Measurements from ENCODE around the gene KCNJ4. TPM values are rescaled to one million over a fixed set of nuclear protein-coding genes. Genes with fewer than 3 reads are reported as not detected.

Gene KCNJ4
- total RNA-seq, 1 donor from 2014 or later, result not detected

DNA sequence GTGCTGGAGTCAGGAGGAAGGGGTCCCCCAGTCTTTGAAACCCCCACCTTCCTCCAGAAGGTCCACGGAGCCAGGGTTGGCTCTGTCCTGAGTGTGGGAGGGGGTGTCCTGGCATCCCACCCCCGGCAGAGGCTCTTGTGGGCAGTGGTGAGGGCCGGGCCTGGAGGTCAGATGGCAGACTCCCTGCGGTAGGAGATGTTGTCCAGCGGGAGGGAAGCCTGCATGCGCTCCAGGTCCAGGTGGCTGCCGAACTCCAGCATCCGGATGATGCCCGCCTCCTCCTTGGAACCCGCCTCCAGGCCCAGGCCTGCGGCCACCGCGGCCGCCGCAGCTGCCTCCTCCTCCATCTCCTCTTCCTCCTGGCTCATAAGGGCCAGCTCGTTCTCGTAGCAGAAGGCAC lies 28.4 kb downstream of the KCNJ4 start:
- Histone ChIP-seq H3K27ac (no peak overlapping the region), H3K4me3 (no peak overlapping the region), H3K9me3 (no peaks in the 10 kb centered on the region), H3K27me3 (no peaks in the 10 kb centered on the region), H3K36me3 (no peaks in the 10 kb centered on the region), H3K4me1 (no peaks in the 10 kb centered on the region)
- intact Hi-C loops (cut with DNase I), result no loop called here
- TF ChIP-seq, protein P1, sequence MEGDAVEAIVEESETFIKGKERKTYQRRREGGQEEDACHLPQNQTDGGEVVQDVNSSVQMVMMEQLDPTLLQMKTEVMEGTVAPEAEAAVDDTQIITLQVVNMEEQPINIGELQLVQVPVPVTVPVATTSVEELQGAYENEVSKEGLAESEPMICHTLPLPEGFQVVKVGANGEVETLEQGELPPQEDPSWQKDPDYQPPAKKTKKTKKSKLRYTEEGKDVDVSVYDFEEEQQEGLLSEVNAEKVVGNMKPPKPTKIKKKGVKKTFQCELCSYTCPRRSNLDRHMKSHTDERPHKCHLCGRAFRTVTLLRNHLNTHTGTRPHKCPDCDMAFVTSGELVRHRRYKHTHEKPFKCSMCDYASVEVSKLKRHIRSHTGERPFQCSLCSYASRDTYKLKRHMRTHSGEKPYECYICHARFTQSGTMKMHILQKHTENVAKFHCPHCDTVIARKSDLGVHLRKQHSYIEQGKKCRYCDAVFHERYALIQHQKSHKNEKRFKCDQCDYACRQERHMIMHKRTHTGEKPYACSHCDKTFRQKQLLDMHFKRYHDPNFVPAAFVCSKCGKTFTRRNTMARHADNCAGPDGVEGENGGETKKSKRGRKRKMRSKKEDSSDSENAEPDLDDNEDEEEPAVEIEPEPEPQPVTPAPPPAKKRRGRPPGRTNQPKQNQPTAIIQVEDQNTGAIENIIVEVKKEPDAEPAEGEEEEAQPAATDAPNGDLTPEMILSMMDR (IDR thresholded peaks at IDR 0.05), result no peak
- no peak for DNase-seq (ENCODE audit: low spot score in 2 of 2)

DNA sequence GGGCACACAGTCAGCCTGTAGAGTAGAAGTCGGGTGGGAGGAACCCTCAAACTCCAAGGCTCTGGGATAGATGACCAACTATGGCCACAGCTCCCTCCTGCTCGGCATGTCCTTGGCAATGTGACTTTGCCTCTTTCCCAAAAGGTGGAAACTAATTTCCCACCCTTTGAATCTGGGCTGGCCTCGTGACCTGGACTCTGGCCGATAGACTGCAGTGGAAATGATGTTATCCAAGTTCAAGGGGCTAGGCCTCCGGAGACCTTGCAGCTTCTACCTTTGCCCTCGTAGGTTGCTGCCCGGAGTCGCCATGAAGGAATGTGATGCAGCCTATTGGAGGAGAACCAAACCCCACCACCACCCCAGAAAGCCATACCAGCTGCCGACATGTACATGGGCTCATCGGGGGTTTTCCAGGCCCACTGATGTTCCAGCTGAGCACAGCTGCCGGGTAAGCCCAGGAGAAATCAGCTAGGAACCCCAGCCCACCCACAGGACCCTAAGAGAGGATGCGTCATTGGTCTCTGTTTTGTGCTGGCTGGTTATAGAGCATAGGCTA lies 30.4 kb downstream of the KCNJ4 start:
- TF ChIP-seq, protein P1 (IDR thresholded peaks at IDR 0.05), result no peak
- Histone ChIP-seq H3K27ac (no peak overlapping the region), H3K27me3 (no peaks in the 10 kb centered on the region), H3K4me1 (no peaks in the 10 kb centered on the region), H3K4me3 (no peak overlapping the region), H3K9me3 (no peaks in the 10 kb centered on the region), H3K36me3 (no peaks in the 10 kb centered on the region)
- intact Hi-C loops (cut with DNase I), result no loop called here
- DNase-seq (ENCODE audit: low spot score in 2 of 2), result no peak

DNA sequence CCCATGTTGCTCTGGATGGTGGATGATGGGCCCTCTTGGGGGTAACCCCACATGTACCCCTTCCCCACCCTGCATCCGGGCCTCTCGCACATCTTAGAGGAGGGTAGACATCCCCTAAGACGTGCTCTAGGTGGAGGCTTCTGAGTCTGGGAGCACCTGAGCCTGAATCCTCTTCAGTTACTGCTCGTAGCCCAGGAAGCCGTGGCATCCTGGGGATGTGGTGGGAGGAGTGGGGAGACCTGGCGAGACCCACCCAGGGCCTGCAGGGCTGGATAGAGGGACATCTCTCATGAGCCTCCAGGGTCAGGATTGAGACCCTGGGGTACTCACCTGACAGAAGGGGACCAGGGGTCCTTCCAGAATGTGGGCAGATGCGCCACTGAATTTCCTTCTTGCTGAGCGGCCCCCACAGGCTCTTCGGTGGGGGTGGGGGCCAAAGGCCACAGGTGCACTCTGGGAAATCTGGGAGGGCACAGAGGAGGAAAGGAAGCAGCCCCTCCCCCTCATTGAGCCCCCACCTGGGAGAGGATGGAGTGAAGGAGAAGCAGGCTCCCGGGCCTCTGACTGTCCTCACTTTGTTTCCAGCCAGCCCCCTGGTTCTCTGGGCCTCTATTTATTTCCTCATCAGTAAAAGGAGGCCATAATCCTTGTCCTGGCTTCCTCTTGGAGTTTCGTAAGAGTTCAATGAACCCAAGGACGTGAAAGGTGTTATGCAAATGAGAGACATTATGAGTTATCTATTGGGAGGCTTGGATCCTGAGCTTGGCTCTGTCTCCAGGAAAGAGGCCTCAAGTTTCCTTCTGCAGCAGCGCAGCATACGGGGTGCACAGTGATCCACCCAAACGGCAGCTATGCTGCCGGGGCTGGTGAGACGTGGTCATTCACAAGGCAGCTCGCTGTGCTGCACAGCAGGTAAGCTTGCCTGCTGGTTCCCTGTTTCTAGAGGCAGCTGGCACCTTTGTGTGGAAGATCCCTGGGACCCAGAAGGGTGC lies 31.2 kb downstream of the KCNJ4 start:
- no peak for DNase-seq (ENCODE audit: low spot score in 2 of 2)
- Histone ChIP-seq H3K36me3 (no peaks in the 10 kb centered on the region), H3K9me3 (no peaks in the 10 kb centered on the region), H3K27ac (no peak overlapping the region), H3K27me3 (no peaks in the 10 kb centered on the region), H3K4me3 (no peak overlapping the region), H3K4me1 (no peaks in the 10 kb centered on the region)
- intact Hi-C loops (cut with DNase I), result no loop called here
- TF ChIP-seq, protein P1 (IDR thresholded peaks at IDR 0.05), result no peak

DNA sequence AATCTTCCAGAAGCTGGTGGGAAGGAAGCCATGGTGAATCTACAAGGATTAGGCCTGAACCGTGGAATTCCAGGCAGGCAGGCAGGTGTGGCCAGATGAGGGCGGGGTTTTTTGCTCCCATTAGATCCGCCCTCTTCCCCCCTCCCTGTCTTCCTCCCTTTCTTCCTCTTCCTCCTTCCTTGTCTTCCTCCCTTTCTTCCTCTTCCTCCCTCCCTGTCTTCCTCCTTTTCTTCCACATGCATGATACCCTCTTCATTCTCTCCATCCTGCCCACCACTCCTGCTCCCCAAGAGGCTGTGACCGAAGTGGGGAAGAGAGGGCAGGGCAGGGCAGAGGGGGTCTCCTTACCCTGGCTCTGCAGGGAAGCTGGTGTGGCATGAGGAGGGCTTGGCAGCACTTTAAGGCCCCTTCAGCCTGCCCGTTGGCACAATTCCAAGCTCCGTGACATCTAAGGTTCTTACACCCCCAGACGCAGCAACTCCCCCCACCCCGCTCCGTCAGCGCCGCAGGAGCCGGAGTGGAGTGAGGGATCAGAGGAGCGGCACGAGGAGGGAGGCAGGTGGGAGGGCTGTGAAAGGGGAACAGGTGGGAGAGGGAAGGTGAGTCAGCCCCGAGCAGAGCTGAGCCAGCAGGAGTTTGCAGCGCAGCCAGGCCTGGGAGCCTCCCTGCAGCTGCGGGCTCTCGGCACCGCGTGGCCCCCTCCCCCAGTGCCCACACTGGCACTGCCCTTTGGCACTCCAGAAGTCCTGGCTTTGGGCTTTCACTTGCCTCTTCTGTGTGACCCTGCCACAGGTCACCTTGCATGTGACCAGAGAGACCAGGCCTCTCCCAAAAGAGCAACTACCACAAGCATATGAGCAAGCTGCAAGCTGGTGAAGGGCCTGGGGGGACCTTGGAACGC lies 32.1 kb downstream of the KCNJ4 start:
- intact Hi-C loops (cut with DNase I), result no loop called here

DNA sequence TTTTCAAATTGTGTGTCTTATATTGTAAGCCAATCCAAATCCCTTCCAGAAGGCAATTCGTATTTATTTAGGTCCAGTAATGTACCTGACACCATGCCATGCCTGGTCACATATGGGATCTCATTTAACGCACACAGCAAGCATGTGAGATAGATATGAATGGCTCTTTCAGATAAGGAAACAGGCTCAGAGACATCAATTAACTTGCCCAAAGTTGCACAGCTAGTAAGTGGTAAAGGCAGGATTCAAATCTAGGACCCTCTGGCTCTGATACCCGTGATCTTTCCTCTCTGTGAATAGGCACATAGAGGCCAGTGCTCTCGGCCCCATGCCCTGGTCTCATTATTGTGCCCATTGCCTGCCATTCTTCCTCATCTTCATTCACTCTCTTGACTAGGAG lies 34.3 kb downstream of the KCNJ4 start:
- H3K27ac ChIP-seq, result no peak overlapping the region
- H3K9me3 ChIP-seq, result no peaks in the 10 kb centered on the region
- no peaks in the 10 kb centered on the region for H3K36me3 ChIP-seq
- TF ChIP-seq, protein P1 (IDR thresholded peaks at IDR 0.05), result no peak
- intact Hi-C loops (cut with DNase I), result no loop called here
- no peaks in the 10 kb centered on the region for H3K27me3 ChIP-seq
- no peak overlapping the region for H3K4me3 ChIP-seq
- DNase-seq (ENCODE audit: low spot score in 2 of 2), result no peak
- H3K4me1 ChIP-seq, result no peaks in the 10 kb centered on the region

More for the DNA sequence above, 32.1 kb downstream of the KCNJ4 start:
- no peak overlapping the region for H3K27ac ChIP-seq
- TF ChIP-seq, protein P1 (IDR thresholded peaks at IDR 0.05), result no peak
- no peaks in the 10 kb centered on the region for H3K4me1 ChIP-seq
- H3K36me3 ChIP-seq, result no peaks in the 10 kb centered on the region
- DNase-seq (ENCODE audit: low spot score in 2 of 2), result no peak
- H3K4me3 ChIP-seq, result no peak overlapping the region
- no peaks in the 10 kb centered on the region for H3K27me3 ChIP-seq
- H3K9me3 ChIP-seq, result no peaks in the 10 kb centered on the region
